Measurements from ENCODE around the gene ACAA2. TPM values are rescaled to one million over a fixed set of nuclear protein-coding genes. Genes with fewer than 3 reads are reported as not detected.

Gene ACAA2
- total RNA-seq, 2 donors from 2014 or later, result 42.8 to 44.8 TPM

- no peaks in the 10 kb centered on the region for H3K36me3 ChIP-seq (replicated peaks in 1 of 2; ENCODE audit: insufficient read depth in 1 of 2, low read depth in 2 of 2)
- H3K4me3 ChIP-seq, result no peak overlapping the region
- no peak overlapping the region for H3K27ac ChIP-seq
- WGBS, 2 donors, result 76 to 78% methylated on average over 4 of the region's 4 CpGs
- ATAC-seq, result no peak
- intact Hi-C loops (cut with DNase I), result no loop called here
- no peaks in the 10 kb centered on the region for H3K9me3 ChIP-seq
- H3K27me3 ChIP-seq, result no peaks in the 10 kb centered on the region
- TF ChIP-seq CTCF (IDR thresholded peaks at IDR 0.05) (no peak), POLR2A (IDR thresholded peaks at IDR 0.05) (no peak)
- peaks cover 14% of the 10 kb centered on the region for H3K4me1 ChIP-seq
- DNase-seq, result no peak
Measured at GRCh38 chr18:49734836-49735235, 78.5 kb downstream of the ACAA2 start.

- Histone ChIP-seq H3K4me1 (peaks cover 14% of the 10 kb centered on the region), H3K36me3 (replicated peaks in 1 of 2; ENCODE audit: insufficient read depth in 1 of 2, low read depth in 2 of 2) (no peaks in the 10 kb centered on the region), H3K9me3 (no peaks in the 10 kb centered on the region), H3K4me3 (no peak overlapping the region), H3K27me3 (no peaks in the 10 kb centered on the region), H3K27ac (no peak overlapping the region)
- WGBS, 2 donors, result 66 to 68% methylated on average over 8 of the region's 8 CpGs
- ATAC-seq, result no peak
- TF ChIP-seq CTCF (IDR thresholded peaks at IDR 0.05) (no peak), POLR2A (IDR thresholded peaks at IDR 0.05) (no peak)
- no peak for DNase-seq
- intact Hi-C loops (cut with DNase I), result no loop called here
Measured at GRCh38 chr18:49733896-49734585, 79.3 kb downstream of the ACAA2 start.

- DNase-seq (no peak), ATAC-seq (no peak)
- H3K4me3 ChIP-seq, result no peak overlapping the region
- H3K9me3 ChIP-seq, result no peaks in the 10 kb centered on the region
- TF ChIP-seq CTCF (IDR thresholded peaks at IDR 0.05), result no peak
- TF ChIP-seq POLR2A (IDR thresholded peaks at IDR 0.05), result no peak
- H3K27ac ChIP-seq, result no peak overlapping the region
- no peaks in the 10 kb centered on the region for H3K36me3 ChIP-seq (replicated peaks in 1 of 2; ENCODE audit: insufficient read depth in 1 of 2, low read depth in 2 of 2)
- 95 to 100% methylated on average over 1 of the region's 1 CpG for WGBS, 2 donors
- H3K4me1 ChIP-seq, result peaks cover 14% of the 10 kb centered on the region
- H3K27me3 ChIP-seq, result no peaks in the 10 kb centered on the region
- intact Hi-C loops (cut with DNase I), result no loop called here
Measured at GRCh38 chr18:49733321-49733720, 80.0 kb downstream of the ACAA2 start.

Small RNAs within 50 kb of the gene (small RNA-seq; reads per million reads assigned to genes)
- gene RF00283 (not detected), gene SCARNA17 (not detected)
